ENCODE data around the gene CNDP2. TPM values are rescaled to one million over a fixed set of nuclear protein-coding genes. Genes with fewer than 3 reads are reported as not detected.

CNDP2 gene
- total RNA-seq, 1 donor from 2014 or later, result 56.1 TPM

DNA sequence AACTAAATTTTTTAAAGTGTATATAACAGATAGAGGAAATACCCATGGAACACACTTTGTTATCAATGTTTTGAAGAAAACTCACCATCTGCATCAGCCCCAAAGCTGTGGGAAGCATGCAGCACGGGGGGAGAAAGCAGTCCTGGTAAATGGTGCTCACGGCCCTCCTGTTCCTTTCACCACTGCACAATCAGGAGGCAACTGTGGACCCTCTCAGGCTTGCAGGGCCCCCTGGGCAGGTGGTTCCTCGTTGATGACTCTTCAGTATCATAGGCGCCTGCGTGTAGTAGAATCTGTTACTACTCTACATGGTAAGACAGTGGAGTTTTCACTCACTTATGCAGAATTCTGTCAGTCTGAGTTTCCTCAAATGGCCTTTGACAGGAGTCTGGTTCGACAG is 33.2 kb downstream of the CNDP2 start:
- H3K9me3 ChIP-seq (ENCODE audit: low read depth), result no peaks in the 10 kb centered on the region
- no peak overlapping the region for H3K4me2 ChIP-seq
- H3K9me3 Mint-ChIP-seq, result peaks cover 5% of the 10 kb centered on the region
- no peak overlapping the region for H3K4me3 ChIP-seq
- no peaks in the 10 kb centered on the region for H3K4me1 Mint-ChIP-seq
- no peaks in the 10 kb centered on the region for H3K4me1 ChIP-seq
- H3F3A ChIP-seq (ENCODE audit: low read depth), result no peaks in the 10 kb centered on the region
- no peaks in the 10 kb centered on the region for H3K79me2 ChIP-seq (ENCODE audit: low read depth)
- H3K27me3 ChIP-seq, result no peaks in the 10 kb centered on the region
- no peak overlapping the region for H3K27ac Mint-ChIP-seq
- H2AFZ ChIP-seq (replicated peaks), result no peak overlapping the region
- H4K20me1 ChIP-seq (ENCODE audit: low read depth), result no peaks in the 10 kb centered on the region
- DNase-seq (ENCODE audit: low spot score), result no peak
- no peaks in the 10 kb centered on the region for H3K36me3 Mint-ChIP-seq
- no peak overlapping the region for H3K4me3 Mint-ChIP-seq
- no peaks in the 10 kb centered on the region for H3K36me3 ChIP-seq
- H3K27me3 Mint-ChIP-seq (ENCODE audit: insufficient read depth, low read depth), result peaks cover 10% of the 10 kb centered on the region
- no peak overlapping the region for H3K9ac ChIP-seq
- TF ChIP-seq EZH2 (IDR thresholded peaks at IDR 0.05) (no peak), EZH2phosphoT487 (IDR thresholded peaks at IDR 0.05) (no peak)
- TF ChIP-seq, protein P1, sequence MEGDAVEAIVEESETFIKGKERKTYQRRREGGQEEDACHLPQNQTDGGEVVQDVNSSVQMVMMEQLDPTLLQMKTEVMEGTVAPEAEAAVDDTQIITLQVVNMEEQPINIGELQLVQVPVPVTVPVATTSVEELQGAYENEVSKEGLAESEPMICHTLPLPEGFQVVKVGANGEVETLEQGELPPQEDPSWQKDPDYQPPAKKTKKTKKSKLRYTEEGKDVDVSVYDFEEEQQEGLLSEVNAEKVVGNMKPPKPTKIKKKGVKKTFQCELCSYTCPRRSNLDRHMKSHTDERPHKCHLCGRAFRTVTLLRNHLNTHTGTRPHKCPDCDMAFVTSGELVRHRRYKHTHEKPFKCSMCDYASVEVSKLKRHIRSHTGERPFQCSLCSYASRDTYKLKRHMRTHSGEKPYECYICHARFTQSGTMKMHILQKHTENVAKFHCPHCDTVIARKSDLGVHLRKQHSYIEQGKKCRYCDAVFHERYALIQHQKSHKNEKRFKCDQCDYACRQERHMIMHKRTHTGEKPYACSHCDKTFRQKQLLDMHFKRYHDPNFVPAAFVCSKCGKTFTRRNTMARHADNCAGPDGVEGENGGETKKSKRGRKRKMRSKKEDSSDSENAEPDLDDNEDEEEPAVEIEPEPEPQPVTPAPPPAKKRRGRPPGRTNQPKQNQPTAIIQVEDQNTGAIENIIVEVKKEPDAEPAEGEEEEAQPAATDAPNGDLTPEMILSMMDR (IDR thresholded peaks at IDR 0.05), result no peak
- no peak overlapping the region for H3K27ac ChIP-seq

DNA sequence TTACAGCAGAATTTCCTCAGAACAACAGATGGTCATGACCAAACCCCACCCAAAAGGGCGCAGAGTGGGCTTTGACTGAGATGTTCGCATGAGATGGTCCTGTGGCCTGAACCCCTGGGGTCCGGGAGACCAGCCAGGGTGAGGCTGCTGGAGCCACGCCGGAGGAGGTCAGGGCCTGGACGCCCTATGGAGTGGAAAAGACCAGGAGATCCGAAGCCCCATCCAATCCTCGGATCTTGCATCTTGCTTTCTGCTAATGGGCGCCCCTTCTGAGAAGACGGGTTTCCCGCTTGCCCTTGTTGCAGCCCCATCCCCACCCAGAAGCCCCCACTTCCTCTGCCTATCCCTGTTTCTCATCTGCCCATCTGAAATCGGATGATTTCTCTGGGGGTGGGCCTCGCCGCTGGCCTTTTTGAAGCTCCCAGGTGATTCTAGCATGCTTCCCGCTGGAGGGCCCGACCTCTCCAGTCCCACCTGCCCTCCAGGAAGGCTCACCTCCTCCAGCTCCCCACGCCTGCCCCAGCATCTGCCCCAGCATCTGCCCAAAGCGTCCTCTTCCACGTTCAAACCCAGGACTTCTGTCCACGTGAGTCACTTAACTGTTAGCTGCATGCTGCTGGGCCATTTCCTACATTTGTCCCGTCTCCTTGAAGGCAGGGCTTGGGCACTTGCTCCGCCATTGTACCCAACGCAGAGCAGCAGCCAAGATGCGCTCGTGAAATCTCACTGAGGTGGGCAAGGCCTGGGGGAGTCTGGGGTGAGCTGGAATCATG is 33.8 kb downstream of the CNDP2 start:
- DNase-seq (ENCODE audit: low spot score), result no peak
- Histone ChIP-seq H3K4me1 (no peaks in the 10 kb centered on the region), H3K36me3 (no peaks in the 10 kb centered on the region), H3K27me3 (no peaks in the 10 kb centered on the region), H3F3A (ENCODE audit: low read depth) (no peaks in the 10 kb centered on the region), H3K9me3 (ENCODE audit: low read depth) (no peaks in the 10 kb centered on the region), H3K4me3 (no peak overlapping the region), H3K27ac (no peak overlapping the region), H3K79me2 (ENCODE audit: low read depth) (no peaks in the 10 kb centered on the region), H3K4me2 (no peak overlapping the region), H3K9ac (no peak overlapping the region), H4K20me1 (ENCODE audit: low read depth) (no peaks in the 10 kb centered on the region), H2AFZ (replicated peaks) (no peak overlapping the region)
- Mint-ChIP-seq H3K4me1 (no peaks in the 10 kb centered on the region), H3K9me3 (peaks cover 4% of the 10 kb centered on the region), H3K27ac (no peak overlapping the region), H3K27me3 (ENCODE audit: insufficient read depth, low read depth) (peaks cover 8% of the 10 kb centered on the region), H3K36me3 (no peaks in the 10 kb centered on the region), H3K4me3 (no peak overlapping the region)
- TF ChIP-seq, protein P1 (IDR thresholded peaks at IDR 0.05), result no peak
- TF ChIP-seq EZH2phosphoT487 (IDR thresholded peaks at IDR 0.05) (no peak), EZH2 (IDR thresholded peaks at IDR 0.05) (no peak)

DNA sequence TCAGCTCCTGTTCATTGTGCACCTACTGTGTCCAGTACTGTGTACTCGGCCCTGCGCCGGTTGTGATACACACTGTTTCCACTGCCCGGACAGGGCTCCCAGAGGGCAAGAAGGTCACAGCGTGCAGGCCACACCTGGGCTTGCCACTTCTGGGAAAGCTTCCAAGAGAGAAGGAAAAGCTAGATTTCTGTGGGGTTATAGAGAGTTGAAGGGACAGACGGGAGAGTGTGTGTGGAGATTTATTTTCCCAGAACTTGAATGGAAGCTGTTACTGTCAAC is 34.4 kb downstream of the CNDP2 start:
- Mint-ChIP-seq H3K4me3 (no peak overlapping the region), H3K27me3 (ENCODE audit: insufficient read depth, low read depth) (peaks cover 5% of the 10 kb centered on the region), H3K4me1 (no peaks in the 10 kb centered on the region), H3K27ac (no peak overlapping the region), H3K9me3 (peaks cover 2% of the 10 kb centered on the region), H3K36me3 (no peaks in the 10 kb centered on the region)
- Histone ChIP-seq H3K4me2 (no peak overlapping the region), H3K4me3 (no peak overlapping the region), H2AFZ (replicated peaks) (no peak overlapping the region), H3K9me3 (ENCODE audit: low read depth) (no peaks in the 10 kb centered on the region), H3K4me1 (no peaks in the 10 kb centered on the region), H3K9ac (no peak overlapping the region), H4K20me1 (ENCODE audit: low read depth) (no peaks in the 10 kb centered on the region), H3K27me3 (no peaks in the 10 kb centered on the region), H3K36me3 (no peaks in the 10 kb centered on the region), H3K79me2 (ENCODE audit: low read depth) (no peaks in the 10 kb centered on the region), H3K27ac (no peak overlapping the region), H3F3A (ENCODE audit: low read depth) (no peaks in the 10 kb centered on the region)
- TF ChIP-seq, protein P1 (IDR thresholded peaks at IDR 0.05), result no peak
- TF ChIP-seq EZH2phosphoT487 (IDR thresholded peaks at IDR 0.05) (no peak), EZH2 (IDR thresholded peaks at IDR 0.05) (no peak)
- no peak for DNase-seq (ENCODE audit: low spot score)

Data from neural progenitor cell (in vitro differentiated cells).